Keratinocyte (primary cell): ENCODE results near the gene RNF31.

Experiments
- EZH2 ChIP-seq: IDR thresholded peaks from one replicate; pipeline ENCODE4 v1.6.1; 2012; ENCODE audit warnings: inconsistent platforms, mild to moderate bottlenecking, low read length, moderate library complexity
- TF ChIP-seq, protein P1 (sequence below), 3 experiments: IDR thresholded peaks in 1 of 3; conservative IDR thresholded peaks in 1 of 3; optimal IDR thresholded peaks in 1 of 3; 2 replicates in 2 of 3; 3 replicates in 1 of 3; pipeline versions ENCODE3 to v1.5.1; 2011; ENCODE audit warnings: low read length in 3 of 3, mild to moderate bottlenecking in 3 of 3, moderate library complexity in 2 of 3, control low read depth in 1 of 3, inconsistent platforms in 1 of 3; ENCODE audit not compliant: insufficient read depth in 2 of 3; ENCODE audit errors: extremely low read depth in 1 of 3

- TF ChIP-seq, protein P1, sequence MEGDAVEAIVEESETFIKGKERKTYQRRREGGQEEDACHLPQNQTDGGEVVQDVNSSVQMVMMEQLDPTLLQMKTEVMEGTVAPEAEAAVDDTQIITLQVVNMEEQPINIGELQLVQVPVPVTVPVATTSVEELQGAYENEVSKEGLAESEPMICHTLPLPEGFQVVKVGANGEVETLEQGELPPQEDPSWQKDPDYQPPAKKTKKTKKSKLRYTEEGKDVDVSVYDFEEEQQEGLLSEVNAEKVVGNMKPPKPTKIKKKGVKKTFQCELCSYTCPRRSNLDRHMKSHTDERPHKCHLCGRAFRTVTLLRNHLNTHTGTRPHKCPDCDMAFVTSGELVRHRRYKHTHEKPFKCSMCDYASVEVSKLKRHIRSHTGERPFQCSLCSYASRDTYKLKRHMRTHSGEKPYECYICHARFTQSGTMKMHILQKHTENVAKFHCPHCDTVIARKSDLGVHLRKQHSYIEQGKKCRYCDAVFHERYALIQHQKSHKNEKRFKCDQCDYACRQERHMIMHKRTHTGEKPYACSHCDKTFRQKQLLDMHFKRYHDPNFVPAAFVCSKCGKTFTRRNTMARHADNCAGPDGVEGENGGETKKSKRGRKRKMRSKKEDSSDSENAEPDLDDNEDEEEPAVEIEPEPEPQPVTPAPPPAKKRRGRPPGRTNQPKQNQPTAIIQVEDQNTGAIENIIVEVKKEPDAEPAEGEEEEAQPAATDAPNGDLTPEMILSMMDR (optimal IDR thresholded peaks at IDR 0.05 in 1 of 3, IDR thresholded peaks at IDR 0.05 in 1 of 3, conservative IDR thresholded peaks at IDR 0.05 in 1 of 3; ENCODE audit: extremely low read depth in 1 of 3, insufficient read depth in 2 of 3, low read length in 3 of 3): no peak
- no peak for TF ChIP-seq EZH2
Observed at GRCh38 chr14:24113801-24114531, 33.3 kb upstream of the RNF31 start.
